Duodenal mucosa (tissue), 2 donors: ENCODE measurements around the gene UGT1A9.

Experiments
- H3K27ac ChIP-seq: one replicate; pipeline ENCODE4 v1.7.0; 2013; ENCODE audit warnings: low read depth, low read length
- H3K27me3 ChIP-seq, 2 donors: one replicate each; pipeline ENCODE4 v1.7.0; 2013; ENCODE audit warnings: low read length in 2 of 2, control low read depth in 1 of 2; ENCODE audit not compliant: insufficient read depth in 2 of 2, control insufficient read depth in 1 of 2
- H3K36me3 ChIP-seq, 2 donors: one replicate each; pipeline ENCODE4 v1.7.0; 2013; ENCODE audit warnings: low read length in 2 of 2, control low read depth in 1 of 2; ENCODE audit not compliant: insufficient read depth in 2 of 2, control insufficient read depth in 1 of 2
- H3K4me1 ChIP-seq, 2 donors: one replicate each; pipeline ENCODE4 v1.7.0; 2013; ENCODE audit warnings: low read length in 2 of 2, control low read depth in 1 of 2; ENCODE audit not compliant: insufficient read depth in 2 of 2, control insufficient read depth in 1 of 2
- H3K4me3 ChIP-seq, 2 donors: one replicate each; pipeline ENCODE4 v1.7.0; 2013; ENCODE audit warnings: low read length in 2 of 2, low read depth in 1 of 2
- H3K9ac ChIP-seq, 2 donors: one replicate each; pipeline ENCODE4 v1.7.0; 2013; ENCODE audit warnings: low read length in 2 of 2, low read depth in 1 of 2
- H3K9me3 ChIP-seq, 2 donors: one replicate each; pipeline ENCODE4 v1.7.0; 2013; ENCODE audit warnings: low read length in 2 of 2, control low read depth in 1 of 2; ENCODE audit not compliant: control insufficient read depth in 1 of 2

The UGT1A9 gene

GRCh38 chr2:233679196-233679595 lies 7.5 kb downstream of the UGT1A9 start:
- Histone ChIP-seq H3K4me3 (no peak overlapping the region), H3K27ac (no peak overlapping the region), H3K9ac (no peak overlapping the region), H3K36me3 (no peaks in the 10 kb centered on the region), H3K27me3 (no peaks in the 10 kb centered on the region), H3K4me1 (no peaks in the 10 kb centered on the region), H3K9me3 (no peaks in the 10 kb centered on the region)

GRCh38 chr2:233680361-233681045 lies 8.8 kb downstream of the UGT1A9 start:
- no peaks in the 10 kb centered on the region for H3K27me3 ChIP-seq
- H3K27ac ChIP-seq, result no peak overlapping the region
- H3K36me3 ChIP-seq, result no peaks in the 10 kb centered on the region
- H3K9ac ChIP-seq, result no peak overlapping the region
- no peaks in the 10 kb centered on the region for H3K9me3 ChIP-seq
- H3K4me1 ChIP-seq, result no peaks in the 10 kb centered on the region
- no peak overlapping the region for H3K4me3 ChIP-seq

- Histone ChIP-seq H3K9ac (no peak within 1 kb of the TSS), H3K27ac (no peak within 1 kb of the TSS), H3K4me3 (no peak within 1 kb of the TSS), H3K4me1 (no peaks in the 10 kb centered on the region), H3K27me3 (no peaks in the 10 kb centered on the region), H3K36me3 (no peaks in the 10 kb centered on the region), H3K9me3 (no peaks in the 10 kb centered on the region)
Observed at GRCh38 chr2:233681521-233682099, 9.9 kb downstream of the UGT1A9 start, which contains the start of gene UGT1A7. TSS of gene UGT1A7 (plus strand) at chr2:233681901. CDS start at chr2:233681938, 37 bp downstream.

GRCh38 chr2:233684640-233685039 lies 12.9 kb downstream of the UGT1A9 start:
- no peak overlapping the region for H3K9ac ChIP-seq
- no peaks in the 10 kb centered on the region for H3K9me3 ChIP-seq
- H3K27me3 ChIP-seq, result no peaks in the 10 kb centered on the region
- H3K4me1 ChIP-seq, result peaks cover 8 to 10% of the 10 kb centered on the region in 2 donors
- H3K4me3 ChIP-seq, result no peak overlapping the region
- H3K27ac ChIP-seq, result no peak overlapping the region
- H3K36me3 ChIP-seq, result no peaks in the 10 kb centered on the region

- Histone ChIP-seq H3K27ac (no peak overlapping the region), H3K4me3 (no peak overlapping the region), H3K9me3 (no peaks in the 10 kb centered on the region), H3K4me1 (peaks cover 23 to 24% of the 10 kb centered on the region in 2 donors), H3K27me3 (no peaks in the 10 kb centered on the region), H3K9ac (no peak overlapping the region), H3K36me3 (no peaks in the 10 kb centered on the region)
Observed at GRCh38 chr2:233686928-233687327, 15.2 kb downstream of the UGT1A9 start.

GRCh38 chr2:233688341-233688740 lies 16.6 kb downstream of the UGT1A9 start:
- Histone ChIP-seq H3K9me3 (no peaks in the 10 kb centered on the region), H3K9ac (no peak overlapping the region), H3K27me3 (no peaks in the 10 kb centered on the region), H3K27ac (no peak overlapping the region), H3K4me3 (no peak overlapping the region), H3K36me3 (no peaks in the 10 kb centered on the region), H3K4me1 (peaks cover 29 to 35% of the 10 kb centered on the region in 2 donors)

- no peaks in the 10 kb centered on the region for H3K9me3 ChIP-seq
- H3K4me3 ChIP-seq, result no peak overlapping the region
- no peaks in the 10 kb centered on the region for H3K36me3 ChIP-seq
- H3K9ac ChIP-seq, result no peak overlapping the region
- no peak overlapping the region for H3K27ac ChIP-seq
- no peaks in the 10 kb centered on the region for H3K27me3 ChIP-seq
- peaks cover 36 to 40% of the 10 kb centered on the region in 2 donors for H3K4me1 ChIP-seq
Observed at GRCh38 chr2:233689031-233689430, 17.3 kb downstream of the UGT1A9 start.

- Histone ChIP-seq H3K27ac (no peak overlapping the region), H3K27me3 (no peaks in the 10 kb centered on the region), H3K4me3 (no peak overlapping the region), H3K36me3 (no peaks in the 10 kb centered on the region), H3K4me1 (peaks cover 37 to 41% of the 10 kb centered on the region in 2 donors), H3K9ac (no peak overlapping the region), H3K9me3 (no peaks in the 10 kb centered on the region)
Observed at GRCh38 chr2:233689501-233689900, 17.8 kb downstream of the UGT1A9 start.

- no peak overlapping the region for H3K4me3 ChIP-seq
- no peaks in the 10 kb centered on the region for H3K36me3 ChIP-seq
- H3K9me3 ChIP-seq, result no peaks in the 10 kb centered on the region
- no peaks in the 10 kb centered on the region for H3K27me3 ChIP-seq
- H3K27ac ChIP-seq, result no peak overlapping the region
- H3K9ac ChIP-seq, result no peak overlapping the region
- peaks cover 37 to 41% of the 10 kb centered on the region in 2 donors for H3K4me1 ChIP-seq
Observed at GRCh38 chr2:233690444-233690843, 18.7 kb downstream of the UGT1A9 start.

GRCh38 chr2:233691443-233692433 lies 20.0 kb downstream of the UGT1A9 start:
- peaks cover 37 to 41% of the 10 kb centered on the region in 2 donors for H3K4me1 ChIP-seq
- no peak overlapping the region for H3K9ac ChIP-seq
- no peak overlapping the region for H3K27ac ChIP-seq
- H3K4me3 ChIP-seq, result peak overlapping the region; percentile 4 to 46
- H3K9me3 ChIP-seq, result no peaks in the 10 kb centered on the region
- no peaks in the 10 kb centered on the region for H3K27me3 ChIP-seq
- H3K36me3 ChIP-seq, result no peaks in the 10 kb centered on the region
